ENCODE data around the gene FOXI3.

Gene FOXI3

DNA sequence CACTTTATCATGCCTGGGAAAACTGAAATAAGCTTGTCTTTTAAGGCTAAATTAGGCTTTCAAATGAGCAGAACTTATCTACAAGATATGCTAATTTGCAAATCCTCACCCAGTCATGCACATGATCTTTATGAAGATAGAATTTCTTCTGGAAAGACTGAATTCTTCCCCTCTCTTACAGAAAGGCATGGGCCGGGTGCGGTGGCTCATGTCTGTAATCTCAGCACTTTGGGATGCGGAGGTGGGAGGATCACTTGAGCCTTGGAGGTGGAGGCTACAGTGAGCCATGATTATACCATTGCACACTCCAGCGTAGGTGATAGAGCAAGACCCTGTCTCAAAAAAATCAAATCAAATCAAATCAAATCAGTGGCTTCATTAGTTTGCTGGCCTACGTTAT lies 11.7 kb upstream of the FOXI3 start:
- H3K27me3 ChIP-seq (replicated peaks; ENCODE audit: control insufficient read depth, insufficient read depth, low read length) = no peaks in the 10 kb centered on the region; the same call in 1 of the 2 replicates
- H3K4me3 ChIP-seq (replicated peaks; ENCODE audit: low read depth, low read length) = no peak overlapping the region
- no peak for DNase-seq (ENCODE audit: extremely low read depth, insufficient read length)
- no peaks in the 10 kb centered on the region for H3K36me3 ChIP-seq (ENCODE audit: control insufficient read depth, insufficient read depth, low read length)
- TF ChIP-seq CTCF (IDR thresholded peaks at IDR 0.05; ENCODE audit: insufficient read depth, low read length, poor library complexity, severe bottlenecking) = no peak

DNA sequence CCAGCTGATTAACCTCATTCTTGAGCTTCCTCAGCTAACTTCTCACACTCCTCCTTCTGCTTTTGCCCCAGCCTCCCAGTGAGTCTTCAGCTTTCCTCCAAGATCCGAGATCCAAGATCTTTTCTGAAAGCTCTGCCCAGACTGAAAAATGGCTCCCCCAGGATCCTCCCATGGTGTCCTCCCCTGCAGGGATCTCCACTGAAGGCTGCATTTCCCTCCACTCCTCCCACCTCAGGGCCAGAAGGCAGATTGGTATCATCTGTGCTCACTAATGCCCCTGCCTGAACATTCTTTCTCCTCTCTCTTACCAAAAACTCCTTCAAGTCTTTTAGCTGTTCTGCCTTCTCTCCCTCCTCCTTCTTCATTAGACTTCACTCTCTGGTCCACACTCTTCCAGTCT lies 6.1 kb upstream of the FOXI3 start:
- H3K36me3 ChIP-seq (ENCODE audit: control insufficient read depth, insufficient read depth, low read length) = no peaks in the 10 kb centered on the region
- no peak for DNase-seq (ENCODE audit: extremely low read depth, insufficient read length)
- TF ChIP-seq CTCF (IDR thresholded peaks at IDR 0.05; ENCODE audit: insufficient read depth, low read length, poor library complexity, severe bottlenecking) = no peak
- no peaks in the 10 kb centered on the region; the same call in 1 of the 2 replicates for H3K27me3 ChIP-seq (replicated peaks; ENCODE audit: control insufficient read depth, insufficient read depth, low read length)
- H3K4me3 ChIP-seq (replicated peaks; ENCODE audit: low read depth, low read length) = no peak overlapping the region

GRCh38 chr2:88452980-88453582 lies 588 bp upstream of the FOXI3 start:
- DNase-seq (ENCODE audit: extremely low read depth, insufficient read length) = no peak
- TF ChIP-seq CTCF (IDR thresholded peaks at IDR 0.05; ENCODE audit: insufficient read depth, low read length, poor library complexity, severe bottlenecking) = no peak
- Histone ChIP-seq H3K36me3 (ENCODE audit: control insufficient read depth, insufficient read depth, low read length) (no peaks in the 10 kb centered on the region), H3K4me3 (replicated peaks; ENCODE audit: low read depth, low read length) (no peak overlapping the region), H3K27me3 (replicated peaks; ENCODE audit: control insufficient read depth, insufficient read depth, low read length) (peaks cover 3% of the 10 kb centered on the region; the same call in 1 of the 2 replicates)

DNA sequence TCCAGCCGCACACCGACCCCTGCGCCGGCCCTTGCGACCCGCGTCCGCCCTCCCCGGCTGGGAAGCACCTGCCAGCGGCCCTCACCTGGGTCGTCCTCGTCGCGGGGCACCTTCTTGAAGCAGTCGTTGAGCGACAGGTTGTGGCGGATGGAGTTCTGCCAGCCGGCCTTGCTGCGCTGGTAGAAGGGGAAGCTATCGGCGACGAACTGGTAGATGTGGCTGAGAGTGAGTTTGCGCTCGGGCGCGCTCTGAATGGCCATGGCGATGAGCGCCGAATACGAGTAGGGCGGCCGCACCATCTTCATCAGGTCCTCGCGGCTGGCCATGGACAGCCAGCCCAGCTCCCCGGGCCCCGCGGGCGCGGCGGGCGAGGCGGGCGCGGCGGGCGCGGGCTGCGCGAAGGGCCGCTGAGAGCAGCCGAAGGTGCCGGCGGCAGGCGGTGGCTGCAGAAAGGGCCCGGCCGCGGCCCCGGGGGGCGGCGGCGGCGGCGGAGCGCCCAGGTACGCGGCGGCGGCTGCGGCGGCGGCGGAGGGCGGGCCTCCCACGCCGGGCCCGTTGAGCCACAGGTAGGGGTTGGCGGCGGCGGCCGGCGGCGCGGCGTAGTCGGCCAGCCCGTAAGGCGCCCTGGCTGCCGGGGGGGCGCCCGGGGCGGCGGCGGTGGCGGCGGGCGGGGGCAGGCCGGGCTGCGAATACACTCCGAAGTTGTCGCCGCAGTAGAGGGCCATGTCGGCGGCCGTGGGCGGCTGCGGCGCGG lies 505 bp downstream of the FOXI3 start:
- Histone ChIP-seq H3K36me3 (ENCODE audit: control insufficient read depth, insufficient read depth, low read length) (no peaks in the 10 kb centered on the region), H3K27me3 (replicated peaks; ENCODE audit: control insufficient read depth, insufficient read depth, low read length) (peaks cover 3% of the 10 kb centered on the region; the same call in 1 of the 2 replicates), H3K4me3 (replicated peaks; ENCODE audit: low read depth, low read length) (no peak overlapping the region)
- no peak for DNase-seq (ENCODE audit: extremely low read depth, insufficient read length)
- TF ChIP-seq CTCF (IDR thresholded peaks at IDR 0.05; ENCODE audit: insufficient read depth, low read length, poor library complexity, severe bottlenecking) = no peak

GRCh38 chr2:88450925-88451810 lies 1.3 kb downstream of the FOXI3 start:
- Histone ChIP-seq H3K27me3 (replicated peaks; ENCODE audit: control insufficient read depth, insufficient read depth, low read length) (peaks cover 3% of the 10 kb centered on the region; the same call in 1 of the 2 replicates), H3K4me3 (replicated peaks; ENCODE audit: low read depth, low read length) (no peak overlapping the region)

More at GRCh38 chr2:88450925-88451810, 1.3 kb downstream of the FOXI3 start:
- H3K36me3 ChIP-seq (ENCODE audit: control insufficient read depth, insufficient read depth, low read length) = no peaks in the 10 kb centered on the region
- no peak for DNase-seq (ENCODE audit: extremely low read depth, insufficient read length)
- TF ChIP-seq CTCF (IDR thresholded peaks at IDR 0.05; ENCODE audit: insufficient read depth, low read length, poor library complexity, severe bottlenecking) = no peak

Data from GM06990 (cell line).